Activated T-cell treated with anti-CD3 and anti-CD28 coated beads for 48 hours (primary cell): Measurements from ENCODE around the gene ECE1.
"Not testable (repeated sequence)": the region's sequence is repeated elsewhere in the genome, so short reads cannot be mapped to it uniquely, and the experiment has no call there.

Source experiments
- DNase-seq: peaks from one replicate; pipeline ENCODE4 v3.0.0-alpha.2; 2020; ENCODE audit warnings: low read depth

The ECE1 gene

GRCh38 chr1:21291964-21292363 lies 1.7 kb upstream of the ECE1 start:
- DNase-seq, result no peak

- DNase-seq, result no peak
Measured at GRCh38 chr1:21291184-21291583, 921 bp upstream of the ECE1 start.

DNA sequence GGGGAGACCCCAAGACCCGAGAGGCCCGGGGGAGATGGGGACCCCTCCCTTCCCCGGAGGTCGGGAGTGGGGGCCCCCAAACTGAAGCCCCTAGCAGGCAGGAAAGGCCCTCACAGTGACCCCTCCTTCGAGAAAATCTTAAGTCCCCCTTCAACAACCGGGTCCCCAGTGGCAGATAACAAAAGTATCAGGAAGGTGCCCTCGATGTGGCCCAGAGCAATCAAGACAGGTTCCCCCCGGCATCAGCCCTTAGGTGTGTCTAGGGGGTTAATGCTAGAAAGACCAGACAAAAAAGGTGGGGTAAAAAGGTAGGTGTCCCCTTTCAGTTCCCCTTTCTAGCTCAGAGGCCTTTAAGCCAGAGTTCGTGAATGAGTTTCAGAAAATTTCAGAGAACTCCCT lies 282 bp upstream of the ECE1 start:
- no peak for DNase-seq

DNA sequence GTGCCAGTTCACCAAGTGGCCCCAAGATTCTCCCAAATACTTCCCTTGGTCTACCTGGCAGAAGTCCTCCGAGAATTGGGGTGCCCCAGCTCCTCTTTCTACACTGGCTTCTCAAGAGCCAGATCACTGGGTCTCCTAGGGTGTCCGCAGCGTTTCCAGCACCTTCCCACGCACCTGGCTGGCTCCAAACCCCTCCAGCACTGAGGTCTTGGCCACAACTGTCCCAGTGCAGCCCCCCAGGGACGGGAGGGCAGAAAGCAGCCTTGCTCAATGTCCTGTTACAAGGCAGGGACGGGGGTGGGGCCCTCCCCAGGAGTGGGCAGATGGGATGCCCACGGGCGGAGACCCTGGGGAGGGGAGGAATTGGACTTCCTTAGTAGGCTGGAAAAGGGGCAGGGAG lies 1.1 kb downstream of the ECE1 start:
- no peak for DNase-seq

DNA sequence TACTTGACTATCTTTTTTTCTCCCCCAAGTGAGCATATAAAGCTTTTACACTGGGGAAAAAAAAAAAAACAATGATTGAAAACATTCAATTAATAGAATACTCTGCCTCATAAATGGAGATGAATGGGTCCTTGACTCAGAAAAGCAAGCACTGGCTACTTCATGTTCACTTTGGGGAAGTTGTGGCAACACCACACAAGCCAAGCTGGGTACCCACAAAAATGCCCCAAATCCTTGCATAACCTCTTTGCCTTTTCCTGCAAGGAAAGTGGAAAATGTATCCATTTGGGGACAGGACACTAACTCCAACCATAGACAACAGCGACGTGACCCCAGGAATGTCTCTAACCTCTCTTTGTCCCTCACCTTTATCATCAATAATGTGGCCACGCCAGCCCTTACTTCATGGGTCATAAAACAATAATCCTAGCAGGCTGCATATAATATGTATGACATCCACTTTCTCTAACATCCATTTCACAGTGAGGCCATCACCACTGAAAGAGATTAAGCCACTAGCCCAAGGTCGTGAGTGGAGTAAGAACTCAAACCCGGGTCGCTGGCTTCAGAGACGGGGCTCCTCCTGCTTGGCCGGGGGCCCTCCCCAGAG lies 2.3 kb downstream of the ECE1 start:
- no peak for DNase-seq

GRCh38 chr1:21285386-21285785 lies 4.9 kb downstream of the ECE1 start:
- not testable (repeated sequence) for DNase-seq

GRCh38 chr1:21285055-21285372 lies 5.2 kb downstream of the ECE1 start:
- no peak for DNase-seq

DNA sequence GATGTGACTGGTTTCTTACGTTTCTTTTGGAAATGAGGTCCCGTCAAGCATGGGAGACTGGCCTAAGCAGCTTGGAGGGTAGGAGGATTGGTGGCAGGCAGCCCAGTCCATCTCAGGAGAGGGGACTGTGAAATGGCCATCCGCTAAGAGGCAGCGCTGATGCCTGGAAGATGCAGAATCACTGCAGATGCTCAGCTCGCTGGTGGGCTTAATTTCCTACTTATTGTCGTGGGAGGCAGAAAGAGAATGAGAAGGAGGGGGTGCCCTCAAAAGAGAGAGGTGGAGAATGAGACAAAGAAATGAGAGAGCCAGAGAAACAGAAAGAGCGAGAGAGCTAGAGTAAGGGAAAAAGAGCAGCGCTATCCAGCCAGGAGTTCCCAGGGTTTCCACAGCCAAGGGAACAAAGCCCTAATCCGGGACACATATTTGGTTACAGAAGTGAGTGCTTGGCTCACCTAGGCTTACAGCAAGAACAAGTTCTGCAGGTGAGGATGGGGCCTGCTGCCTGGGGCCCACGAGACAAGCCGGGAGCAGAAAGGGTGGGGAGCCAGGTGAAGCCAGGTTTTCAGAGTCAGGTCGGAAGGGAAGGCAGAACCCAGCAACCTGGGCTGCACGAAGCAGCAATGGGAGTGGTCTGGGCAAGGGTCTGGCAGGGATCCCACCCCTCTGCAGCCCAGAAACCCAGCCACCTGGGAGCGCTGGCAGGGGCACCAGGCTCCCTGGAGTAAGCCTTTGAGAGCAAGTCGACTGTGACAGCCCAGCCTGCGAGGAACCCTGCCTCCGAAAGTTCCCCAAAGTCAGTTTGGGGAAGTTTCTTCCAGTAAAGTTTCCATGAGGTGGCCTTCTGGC lies 5.8 kb downstream of the ECE1 start:
- no peak for DNase-seq

- no peak for DNase-seq
Measured at GRCh38 chr1:21283524-21283923, 6.7 kb downstream of the ECE1 start.

DNA sequence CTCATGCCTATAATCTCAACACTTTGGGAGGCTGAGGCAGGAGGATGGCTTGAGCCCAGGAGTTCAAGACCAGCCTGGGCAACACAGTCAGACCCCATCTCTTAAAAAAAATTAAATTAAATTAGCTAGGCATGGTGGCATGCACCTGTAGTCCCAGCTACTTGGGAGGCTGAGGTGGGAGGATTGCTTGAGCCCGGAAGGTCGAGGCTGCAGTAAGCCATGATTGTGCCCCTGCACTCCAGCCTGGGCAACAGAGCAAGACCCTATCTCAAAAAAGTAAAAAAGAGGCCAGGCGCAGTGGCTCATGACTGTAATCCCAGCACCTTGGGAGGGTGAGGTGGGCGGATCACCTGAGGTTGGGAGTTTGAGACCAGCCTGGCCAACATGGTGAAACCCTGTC lies 8.2 kb downstream of the ECE1 start:
- DNase-seq, result not testable (repeated sequence)

DNA sequence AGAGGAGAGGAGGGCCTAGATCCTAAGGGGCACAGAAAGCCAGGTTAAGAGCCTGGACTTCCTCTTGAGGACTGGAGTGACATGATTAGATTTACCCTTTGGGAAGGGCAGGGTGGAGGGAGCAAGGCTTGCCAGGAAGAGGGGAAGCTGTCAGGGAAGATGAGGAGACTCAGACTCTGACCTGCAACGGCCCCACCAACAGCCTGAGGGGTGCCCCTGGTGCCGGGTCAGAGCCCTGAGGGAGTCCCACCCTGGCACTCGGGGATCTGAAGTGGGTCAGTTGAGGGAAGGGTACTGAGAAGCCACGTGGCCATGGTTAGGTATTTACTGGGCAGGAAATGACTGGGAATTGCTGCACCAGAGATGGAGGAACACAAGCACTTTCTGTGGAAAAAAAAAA lies 9.8 kb downstream of the ECE1 start:
- DNase-seq, result no peak

GRCh38 chr1:21280011-21280471 lies 10.2 kb downstream of the ECE1 start:
- no peak for DNase-seq

- no peak for DNase-seq
Measured at GRCh38 chr1:21278860-21279845, 11.1 kb downstream of the ECE1 start.

- DNase-seq, result no peak
Measured at GRCh38 chr1:21278208-21278859, 11.9 kb downstream of the ECE1 start.

- DNase-seq, result no peak
Measured at GRCh38 chr1:21277180-21277579, 13.1 kb downstream of the ECE1 start.

DNA sequence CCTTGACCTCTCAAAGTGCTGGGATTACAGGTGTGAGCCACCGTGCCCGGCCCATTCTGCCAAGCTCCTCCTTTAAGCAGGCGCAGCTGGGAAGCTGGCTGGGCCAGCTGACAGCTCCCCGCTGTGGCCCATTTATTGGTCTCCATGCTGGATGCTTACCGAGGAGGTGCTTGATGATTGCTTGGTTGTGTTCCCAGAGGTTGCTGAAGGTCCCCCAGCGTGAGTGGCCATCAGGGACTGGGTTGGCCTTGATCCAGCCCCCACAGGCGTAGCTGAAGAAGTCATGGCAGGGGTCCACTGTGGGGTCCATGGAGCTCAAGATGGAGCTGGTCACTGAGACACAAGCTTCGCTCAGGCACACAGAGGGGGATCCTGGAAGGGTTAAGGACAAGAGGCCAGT lies 17.7 kb downstream of the ECE1 start:
- no peak for DNase-seq

DNA sequence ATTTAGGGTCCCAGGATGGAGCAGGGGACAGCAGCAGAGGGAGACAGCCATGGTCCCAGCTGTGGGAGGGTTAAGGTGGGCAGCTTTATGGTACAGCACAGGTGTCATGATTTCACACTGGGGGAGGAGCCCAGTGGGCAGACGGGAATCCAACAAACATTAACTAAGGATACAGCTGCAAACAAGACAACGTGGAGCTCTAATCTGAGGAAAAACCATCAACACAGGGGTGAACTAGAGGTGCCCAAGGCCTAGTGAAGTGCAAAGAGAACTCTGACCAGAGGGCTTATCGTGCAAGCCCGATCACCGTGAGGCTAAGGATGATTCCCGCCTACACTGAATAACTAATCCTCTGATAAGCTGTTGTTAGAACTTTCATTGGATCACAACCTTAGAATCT lies 18.7 kb downstream of the ECE1 start:
- DNase-seq, result no peak

DNA sequence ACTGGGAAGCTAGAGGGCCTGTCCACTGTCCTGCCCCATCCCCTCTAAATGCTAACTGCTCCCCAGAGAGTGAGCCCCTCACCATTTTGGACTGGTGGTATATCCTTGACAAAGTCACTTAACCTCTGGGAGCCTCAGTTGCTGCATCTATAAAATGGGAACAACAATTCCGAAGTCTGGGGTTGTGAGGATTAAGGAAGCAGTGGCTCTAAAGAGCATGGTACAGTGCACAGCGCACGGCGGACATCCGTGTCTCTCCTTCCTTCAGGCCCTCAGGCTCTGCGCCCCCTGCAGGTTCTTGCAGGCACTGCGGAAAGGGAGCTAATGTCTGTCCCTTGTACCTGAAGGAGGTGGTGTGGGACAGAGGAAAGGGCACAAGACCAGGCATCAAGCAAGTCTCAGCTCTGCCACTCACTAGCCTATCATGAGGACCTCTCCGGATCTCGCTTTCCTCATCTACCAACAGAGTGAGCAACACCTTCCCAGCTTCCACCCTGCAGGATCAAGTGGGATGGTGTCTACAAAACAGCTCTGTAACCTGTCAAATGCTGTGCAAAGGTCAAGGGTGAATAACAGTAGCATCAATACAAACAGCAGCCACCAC lies 20.1 kb downstream of the ECE1 start:
- peak; percentile 80 for DNase-seq

DNA sequence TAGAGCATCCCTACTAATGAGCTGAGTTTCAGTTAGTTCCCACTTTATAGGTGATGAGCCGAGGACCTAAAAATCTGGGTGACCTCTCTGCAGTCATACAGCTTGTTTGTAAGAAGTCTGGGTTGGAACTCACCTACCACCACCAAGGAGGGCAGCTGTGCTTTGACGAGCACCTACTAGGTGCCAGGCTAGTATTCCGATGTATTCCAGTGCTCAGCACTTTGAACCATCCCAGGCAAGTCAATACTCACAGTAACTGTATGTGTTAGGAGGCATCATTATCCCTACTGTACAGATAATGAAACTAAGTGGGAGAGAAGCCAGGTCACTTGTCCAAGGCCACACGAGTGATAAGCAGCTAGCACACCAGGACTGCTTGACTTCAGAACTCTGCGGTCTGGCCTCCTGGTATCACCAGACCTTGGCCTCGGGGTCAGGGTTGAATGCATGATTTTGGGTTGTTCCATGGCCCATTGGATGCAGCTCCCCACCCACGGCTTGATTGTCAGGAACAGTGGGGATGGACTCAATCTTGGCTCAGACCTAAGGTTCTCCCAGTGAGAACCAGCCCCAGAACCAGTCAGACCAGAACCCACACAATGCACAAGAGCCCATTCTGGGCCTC lies 20.7 kb downstream of the ECE1 start:
- DNase-seq, result no peak

DNA sequence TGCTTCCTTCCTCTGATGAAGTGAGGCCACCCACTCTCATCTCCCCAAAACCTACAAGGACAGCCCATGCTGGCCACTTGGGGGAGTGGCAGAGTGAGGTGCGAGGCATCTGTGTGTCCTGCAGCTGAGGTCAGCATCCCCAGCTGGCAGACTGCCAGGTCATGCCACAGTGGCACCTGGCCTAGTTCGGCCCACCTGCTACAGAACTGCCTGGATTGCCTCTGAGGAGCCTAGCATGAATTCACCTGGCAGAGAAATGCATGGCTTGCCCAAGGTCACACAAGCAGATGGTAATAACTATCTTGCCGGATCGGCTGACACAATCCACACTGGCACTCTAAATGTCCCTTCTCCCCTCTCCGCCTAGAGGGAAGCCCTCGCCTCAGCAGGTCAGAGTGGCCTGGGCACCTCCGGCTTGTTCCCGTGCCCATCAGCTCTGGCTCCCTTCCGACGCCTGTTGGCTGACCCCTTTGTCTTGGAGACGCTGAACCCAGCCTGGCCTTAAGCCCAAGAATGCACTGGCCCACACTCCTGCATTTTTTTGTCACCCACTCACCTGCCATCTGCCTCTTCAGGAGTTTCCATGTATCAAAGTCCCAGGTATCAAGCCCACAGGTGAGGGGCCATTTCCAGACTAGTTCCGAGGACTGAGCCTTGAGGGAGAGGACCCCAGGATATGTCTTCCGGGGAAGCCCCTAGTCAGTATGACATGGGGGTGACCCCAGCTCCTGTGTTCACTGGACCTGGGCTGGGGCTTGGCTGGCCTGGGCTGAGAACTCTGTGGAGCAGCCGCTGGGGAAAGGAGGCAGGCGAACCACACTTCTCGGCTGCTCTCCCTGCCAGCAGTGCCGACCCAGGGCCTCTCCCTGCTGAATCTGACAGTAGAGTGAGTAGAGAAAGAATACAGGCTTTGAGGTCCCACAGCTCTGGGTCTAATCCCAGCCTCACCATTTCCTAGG lies 21.7 kb downstream of the ECE1 start:
- DNase-seq, result no peak
